ENCODE measurements around the gene AJAP1. TPM values are rescaled to one million over a fixed set of nuclear protein-coding genes. Genes with fewer than 3 reads are reported as not detected.

Gene AJAP1
- total and polyA plus RNA-seq, 2 of the 8 experiments (the other 6 are each of a cell fraction or from before 2014, with no cell fraction given): 1.9 to 6.2 TPM

GRCh38 chr1:4784761-4785160 is 130.4 kb downstream of the AJAP1 start (continued):
- TF ChIP-seq NANOG (IDR thresholded peaks at IDR 0.05; ENCODE audit: insufficient read depth, low read depth, low read length, poor library complexity, severe bottlenecking) (no peak), RXRA (IDR thresholded peaks at IDR 0.05; ENCODE audit: insufficient read depth, low read depth, low read length) (no peak), MAFK (IDR thresholded peaks at IDR 0.05; ENCODE audit: low read depth, low read length) (no peak)

All from H1 (cell line).